ENCODE results near the gene CIAO1.
A peak's percentile ranks its signal among the peaks of the same experiment; 100 is the strongest.
"Not testable (repeated sequence)": the region's sequence is repeated elsewhere in the genome, so short reads cannot be mapped to it uniquely, and the experiment has no call there.

The CIAO1 gene

GRCh38 chr2:96287273-96287856 is 21.3 kb downstream of the CIAO1 start:
- no peak for DNase-seq

DNA sequence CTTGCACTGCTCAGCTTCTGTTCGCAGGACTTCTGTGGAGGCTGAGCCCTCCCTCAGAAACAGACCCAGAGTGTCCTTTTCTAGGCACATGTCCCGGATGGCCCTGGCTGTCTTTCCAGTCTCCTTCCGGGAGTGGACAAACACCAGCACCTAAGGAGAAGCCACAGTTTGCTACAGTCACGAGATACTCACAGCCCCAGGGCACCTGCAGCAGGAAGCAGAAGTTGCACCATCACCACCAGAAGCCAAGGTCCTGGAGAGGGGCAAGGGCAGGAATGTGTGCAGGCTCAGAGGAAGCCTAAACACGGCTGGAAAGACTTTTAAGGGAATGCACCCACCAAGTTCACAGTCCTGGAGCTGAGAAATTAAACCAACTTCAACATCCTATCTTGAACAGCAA is 25.7 kb downstream of the CIAO1 start:
- no peak for DNase-seq

DNA sequence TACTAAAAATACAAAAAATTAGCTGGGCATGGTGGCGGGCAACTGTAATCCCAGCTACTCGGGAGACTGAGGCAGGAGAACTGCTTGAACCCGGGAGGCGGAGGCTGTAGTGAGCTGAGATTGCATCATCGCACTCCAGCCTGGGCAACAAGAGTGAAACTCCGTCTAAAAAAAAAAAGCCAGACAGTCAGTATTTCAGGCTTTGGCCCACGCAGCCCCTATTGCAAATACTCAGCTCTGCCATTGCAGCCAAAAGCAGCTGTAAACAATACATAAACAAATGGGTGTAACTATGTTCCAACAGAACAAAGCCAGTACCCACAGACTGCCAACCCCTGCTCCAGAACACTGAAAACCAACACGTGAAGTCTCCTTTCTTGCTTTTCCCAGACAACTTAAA is 28.2 kb downstream of the CIAO1 start:
- not testable (repeated sequence) for DNase-seq

DNA sequence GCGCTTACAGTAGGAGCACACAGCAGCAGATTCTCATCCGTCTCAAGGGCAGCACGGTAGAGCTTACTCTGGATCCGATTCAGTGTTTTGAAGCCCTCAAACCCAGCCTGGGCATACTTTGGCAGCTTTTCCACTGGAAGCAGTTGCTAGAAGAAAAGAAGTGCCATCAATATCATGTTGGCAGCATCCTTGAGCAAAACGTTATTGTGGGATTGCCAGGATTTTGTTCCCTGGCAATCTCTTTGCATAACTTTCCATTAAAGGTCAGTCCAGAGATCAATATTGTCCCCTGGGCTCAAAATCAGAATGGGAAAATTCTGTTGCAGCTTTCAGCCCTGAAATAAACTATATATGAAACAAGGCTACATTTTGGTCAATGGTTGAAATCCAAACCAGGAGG is 30.9 kb downstream of the CIAO1 start:
- DNase-seq: no peak

DNA sequence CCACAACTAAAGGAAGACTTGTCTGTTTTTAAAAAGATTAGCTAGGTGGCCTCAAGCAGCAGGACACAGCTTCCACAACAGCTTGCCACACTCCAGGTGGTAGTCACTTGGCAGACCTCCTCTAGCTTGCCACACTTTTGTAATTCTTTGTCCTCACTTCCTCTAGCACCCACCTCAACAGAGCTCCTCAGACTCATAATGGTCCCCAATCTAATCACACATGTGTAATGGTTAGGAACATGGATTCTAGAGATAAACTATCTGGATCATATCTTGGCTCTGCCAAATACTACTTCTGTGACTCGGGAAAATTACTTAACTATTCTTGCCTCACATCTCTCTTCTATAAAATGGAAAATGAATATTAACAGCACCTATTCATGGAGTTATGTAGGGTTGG is 35.8 kb downstream of the CIAO1 start:
- DNase-seq: no peak

DNA sequence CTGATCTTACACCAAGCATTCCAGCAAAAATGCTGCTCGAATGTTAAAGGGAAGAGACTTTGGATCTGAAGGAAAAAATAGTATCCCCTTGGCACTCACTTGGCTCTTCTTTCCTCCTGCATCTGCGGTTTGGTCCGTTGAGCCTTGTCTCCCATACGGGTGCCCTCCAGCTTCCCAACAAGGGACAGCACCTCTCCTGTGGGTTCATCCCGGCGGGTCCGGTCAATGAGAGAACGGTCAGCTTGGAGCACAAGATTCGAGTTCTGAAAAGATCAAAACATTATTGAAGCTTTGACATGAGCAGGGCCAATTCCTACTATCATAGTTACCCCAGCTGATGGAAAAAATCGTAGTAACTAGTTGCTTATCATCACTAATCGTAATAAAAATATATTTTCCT is 38.6 kb downstream of the CIAO1 start:
- no peak for DNase-seq

DNA sequence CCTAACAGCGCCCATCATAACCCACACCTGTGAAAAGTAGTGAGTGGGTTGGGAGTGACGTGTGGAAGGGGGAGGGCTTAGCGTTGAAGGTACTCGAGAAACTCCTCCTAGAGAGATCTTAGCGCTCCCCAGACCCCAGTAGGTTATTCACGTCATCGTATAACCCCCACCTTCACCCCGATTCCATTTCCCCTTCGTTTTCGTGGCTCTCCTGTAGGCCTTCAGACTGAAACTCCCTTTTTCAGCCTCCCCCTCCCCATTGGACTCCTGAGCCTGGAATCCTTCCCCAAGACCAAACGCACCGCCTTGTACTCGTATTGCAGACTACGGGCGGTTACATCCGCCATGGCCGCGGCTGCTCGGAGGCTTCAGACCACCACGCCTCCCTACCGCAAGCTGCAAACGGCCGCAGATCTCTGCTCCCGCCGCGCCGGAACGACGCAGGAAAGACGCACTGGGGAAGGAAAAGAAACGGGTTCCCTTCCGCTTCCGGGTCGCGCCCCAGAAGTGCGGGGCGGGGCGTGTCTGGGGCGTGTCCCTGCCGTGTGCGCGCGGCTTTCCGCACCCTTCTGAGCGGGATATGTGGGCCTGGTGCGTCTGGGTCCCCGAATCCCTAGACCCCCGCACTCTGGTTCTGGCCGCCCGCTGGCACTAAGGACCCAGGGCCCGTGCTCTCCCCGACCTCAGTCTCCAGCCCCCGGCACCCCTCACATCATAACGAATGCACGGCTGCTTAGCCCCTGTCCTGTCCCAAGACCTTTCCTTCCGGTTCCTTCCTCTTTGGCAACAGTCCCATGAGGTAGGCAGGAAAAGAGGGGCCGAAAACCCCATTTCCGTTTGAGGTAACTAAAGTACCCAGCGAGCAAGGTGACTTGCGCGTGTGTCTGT is 39.3 kb downstream of the CIAO1 start, which contains the start of gene SNRNP200:
Gene SNRNP200 (minus strand): TSS at position 456 of the 888 bp plus-strand sequence. CDS start 109 bp downstream, at position 347.
- DNase-seq: peak; percentile 95

- DNase-seq: no peak
Measured at GRCh38 chr2:96305979-96306308, 39.9 kb downstream of the CIAO1 start.

DNA sequence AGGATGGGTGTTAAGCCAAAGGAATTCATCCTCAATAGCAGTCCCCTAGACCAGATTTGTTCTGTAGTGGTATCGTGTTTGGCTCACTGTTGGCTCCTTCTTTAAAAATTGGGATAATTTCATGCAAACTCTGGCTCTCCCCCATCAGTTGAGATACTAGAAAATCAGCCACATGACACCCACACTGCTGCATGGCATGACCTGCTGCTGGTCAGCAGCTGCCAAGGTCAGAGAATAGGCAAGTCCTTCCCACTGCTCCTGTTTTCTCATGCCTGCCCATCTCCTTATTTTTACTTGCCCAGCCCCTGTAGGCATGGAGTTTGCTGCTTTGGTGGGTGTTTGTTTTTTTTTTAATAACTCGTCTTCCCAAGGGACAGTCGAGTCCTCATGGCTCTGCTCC is 40.3 kb downstream of the CIAO1 start:
- DNase-seq: no peak

- DNase-seq: no peak
Measured at GRCh38 chr2:96308248-96308647, 42.2 kb downstream of the CIAO1 start.

DNA sequence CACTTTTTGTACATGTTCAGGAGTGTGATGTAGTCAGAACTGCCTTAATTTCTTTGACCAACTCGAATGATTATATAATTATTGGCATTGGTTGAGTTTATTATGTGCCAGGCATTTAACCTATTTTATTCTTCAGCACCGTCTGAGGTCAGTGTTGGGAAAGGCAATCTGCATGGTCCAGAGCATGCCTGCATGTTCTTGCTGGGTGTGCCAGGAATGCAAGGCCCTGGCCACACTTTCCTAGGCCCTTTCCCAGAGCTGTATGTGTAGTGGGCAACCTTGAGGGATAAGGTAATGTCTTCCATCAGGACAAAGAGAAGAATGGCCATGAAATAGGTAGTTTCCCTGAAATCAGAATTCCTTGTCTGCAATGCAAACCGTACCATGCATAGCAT is 49.0 kb downstream of the CIAO1 start:
- no peak for DNase-seq

GRCh38 chr2:96315400-96316071 is 49.5 kb downstream of the CIAO1 start:
- DNase-seq: peak; percentile 74

- no peak for DNase-seq
Measured at GRCh38 chr2:96316999-96317398, 51.0 kb downstream of the CIAO1 start.

DNA sequence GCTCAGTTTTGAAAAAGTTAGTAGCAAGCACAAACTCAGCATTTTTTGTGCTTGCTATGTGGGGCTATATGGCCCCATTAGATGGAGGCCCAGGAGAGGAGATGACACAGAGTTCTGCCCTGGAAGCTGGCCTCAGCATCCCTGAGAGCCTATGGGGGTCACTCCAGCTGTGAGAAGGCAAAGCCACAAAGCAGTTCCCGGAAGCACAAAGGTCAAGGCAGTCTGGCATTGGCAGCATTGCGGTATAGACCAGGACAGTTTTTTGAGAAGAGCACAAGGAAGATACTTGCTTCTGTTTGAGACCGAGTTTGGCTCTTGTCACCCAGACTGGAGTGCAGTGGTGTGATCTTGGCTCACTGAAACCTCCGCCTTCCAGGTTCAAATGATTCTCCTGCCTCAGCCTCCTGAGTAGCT is 51.6 kb downstream of the CIAO1 start:
- no peak for DNase-seq

DNA sequence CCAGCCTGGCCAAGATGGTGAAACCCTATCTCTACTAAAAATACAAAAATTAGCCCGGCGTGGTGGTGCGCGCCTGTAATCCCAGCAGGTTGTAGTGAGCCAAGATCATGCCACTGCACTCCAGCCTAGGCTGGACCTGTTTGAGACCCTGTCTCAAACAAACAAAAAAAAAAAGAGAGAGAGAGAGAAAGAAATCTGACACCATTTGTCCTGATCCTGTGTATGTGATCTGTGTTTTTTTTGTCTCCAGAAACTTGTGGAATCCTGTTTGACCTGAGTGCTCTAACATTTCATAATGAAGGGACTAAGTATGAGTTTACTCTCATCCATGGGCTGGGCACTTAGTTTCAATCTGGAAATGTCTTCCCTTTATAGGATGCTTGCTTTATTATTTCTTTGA is 52.7 kb downstream of the CIAO1 start:
- no peak for DNase-seq

DNA sequence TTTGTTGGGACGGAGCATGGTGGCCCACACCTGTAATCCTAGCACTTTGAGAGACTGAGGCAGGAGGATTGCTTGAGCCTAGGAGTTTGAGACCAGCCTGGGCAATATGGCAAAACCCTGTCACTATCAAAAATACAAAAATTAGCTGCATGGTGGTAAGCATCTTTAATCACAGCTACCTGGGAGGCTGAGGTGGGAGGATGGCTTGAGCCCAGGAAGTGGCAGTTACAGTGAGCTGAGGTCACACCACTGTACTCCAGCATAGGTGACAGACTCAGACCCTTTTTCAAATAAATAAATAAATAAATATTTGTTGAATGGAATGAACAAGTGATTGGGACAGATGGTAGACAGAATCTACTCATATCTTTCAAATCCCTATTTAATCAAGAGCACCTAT is 53.4 kb downstream of the CIAO1 start:
- DNase-seq: no peak

DNA sequence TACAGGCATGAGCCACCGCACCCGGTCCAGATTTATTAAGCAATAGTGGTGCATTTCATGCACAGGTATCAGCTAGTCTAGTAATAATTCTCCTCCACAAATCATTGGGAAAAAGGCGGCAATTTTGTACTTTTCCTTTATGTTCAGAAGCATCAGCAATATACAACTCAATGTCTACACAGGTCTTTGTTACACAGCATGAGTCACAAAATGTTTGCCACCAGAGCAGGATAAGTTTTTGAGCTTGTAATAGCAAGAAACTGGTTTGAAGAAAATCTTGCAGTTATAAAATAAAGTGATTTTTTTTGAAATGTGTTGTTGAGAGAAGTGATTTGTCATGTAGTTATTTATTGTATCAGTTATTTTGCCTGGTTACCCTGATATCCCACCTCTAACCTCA is 54.3 kb downstream of the CIAO1 start:
- DNase-seq: peak; percentile 26

DNA sequence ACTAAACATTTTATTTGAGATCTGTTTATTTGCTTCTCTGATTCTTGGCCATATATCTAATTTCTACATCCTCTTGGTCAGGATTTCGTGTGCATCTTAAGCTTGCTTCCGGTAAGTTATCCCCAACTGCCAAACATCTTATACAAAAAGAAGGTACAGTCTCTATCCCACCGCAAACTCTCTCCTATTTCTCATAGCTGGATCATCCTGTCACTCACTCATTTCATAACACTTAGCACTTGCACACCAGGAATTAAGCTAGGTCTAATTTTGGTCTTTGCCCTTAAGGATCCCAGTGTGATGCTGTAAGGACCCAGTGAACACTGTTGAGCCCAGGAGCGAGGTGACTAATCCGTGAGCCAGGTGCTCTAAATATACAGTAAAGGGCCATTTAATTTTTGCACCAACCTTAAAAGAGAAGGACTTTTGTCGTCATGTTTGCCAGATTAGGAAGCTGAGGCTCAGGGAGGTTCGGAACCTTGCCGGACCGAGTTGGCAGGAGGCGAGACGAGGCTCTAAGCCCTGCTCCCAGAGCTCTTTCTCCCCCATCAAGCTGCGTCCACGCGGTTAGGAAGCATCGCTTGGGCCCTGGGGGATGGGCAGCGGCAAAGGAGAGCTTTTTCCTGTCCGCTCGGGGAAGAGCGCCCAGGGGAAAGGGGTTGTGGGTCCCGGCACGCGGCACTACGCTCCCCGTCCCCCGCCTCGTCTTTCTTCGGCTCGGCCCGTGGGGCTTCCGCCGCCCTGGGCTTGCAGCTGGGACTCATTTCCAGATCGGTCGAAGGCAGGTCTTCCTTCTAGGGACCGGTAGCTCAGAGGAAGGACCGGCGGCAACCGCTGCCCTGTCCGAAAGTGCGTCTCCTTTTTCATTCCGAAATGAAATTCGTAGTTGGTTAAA is 55.0 kb downstream of the CIAO1 start:
- no peak for DNase-seq

Data from eye (tissue), 1 donor.